Heart left ventricle (tissue), 16 donors: ENCODE results near the gene TUBA4B. TPM values are rescaled to one million over a fixed set of nuclear protein-coding genes. Genes with fewer than 3 reads are reported as not detected.

Experiments used
- ATAC-seq, 4 donors: fragments of 200-7000 bp; cut with Tn5 transposase; one replicate each; pipeline ENCODE4 v1.9.1; 2020 to 2022; ENCODE audit warnings: moderate library complexity in 4 of 4, mild to moderate bottlenecking in 3 of 4, moderate number of reproducible peaks in 1 of 4
- DNase-seq, 5 donors: peaks; one replicate each; pipeline ENCODE4 v3.0.0-alpha.2; 2020
- H3K27ac ChIP-seq, 12 donors: fragments of 200-600 bp; sonication (generic) in 4 of 12; one replicate each; pipeline versions ENCODE4 v1.5.0 to v1.8.0; 2016 to 2022; ENCODE audit warnings: mild to moderate bottlenecking in 2 of 12
- H3K27me3 ChIP-seq, 9 donors: fragments of 200-600 bp; sonication (generic) in 2 of 9; one replicate each; pipeline versions ENCODE4 v1.5.1 to v1.8.0; 2016 to 2022; ENCODE audit warnings: mild to moderate bottlenecking in 3 of 9
- H3K36me3 ChIP-seq, 9 donors: fragments of 200-600 bp; sonication (generic) in 2 of 9; one replicate each; pipeline versions ENCODE4 v1.5.0 to v1.8.0; 2018 to 2022; ENCODE audit warnings: mild to moderate bottlenecking in 2 of 9
- H3K4me1 ChIP-seq, 12 donors: fragments of 200-600 bp; sonication (generic) in 4 of 12; one replicate each; pipeline versions ENCODE4 v1.5.0 to v1.8.0; 2016 to 2022; ENCODE audit warnings: mild to moderate bottlenecking in 3 of 12
- H3K4me3 ChIP-seq, 12 donors: fragments of 200-600 bp; sonication (generic) in 4 of 12; one replicate each; pipeline versions ENCODE4 v1.5.0 to v1.8.0; 2017 to 2022; ENCODE audit warnings: mild to moderate bottlenecking in 9 of 12, moderate library complexity in 4 of 12
- H3K9me3 ChIP-seq, 12 donors: fragments of 200-600 bp; sonication (generic) in 4 of 12; one replicate each; pipeline versions ENCODE4 v1.5.0 to v1.8.0; 2016 to 2022; ENCODE audit warnings: mild to moderate bottlenecking in 1 of 12
- CTCF ChIP-seq, 12 donors: fragments of 200-600 bp; sonication (generic) in 4 of 12; IDR thresholded peaks; one replicate each; pipeline versions ENCODE4 v1.5.0 to v1.8.0; 2018 to 2022; ENCODE audit warnings: antibody characterized with exemption in 12 of 12, mild to moderate bottlenecking in 5 of 12
- POLR2A ChIP-seq, 2 donors: fragments of 450-650 bp; IDR thresholded peaks; one replicate each; pipeline ENCODE4 v1.6.1; 2017; ENCODE audit warnings: antibody characterized with exemption in 2 of 2, mild to moderate bottlenecking in 2 of 2, moderate library complexity in 2 of 2
- WGBS, 4 donors: extraction: QIAGEN DNeasy Blood & Tissue Kit in 2 of 4; methylation state at CpG; one replicate each; pipeline versions ENCODE4 v1.1.5 to v1.1.7; 2013 to 2018; 5-methylcytosine and 5-hydroxymethylcytosine counted together
- intact Hi-C, 10 donors: fragments of 100-400 bp; cut with DNase I; formaldehyde crosslinking; loops; one replicate each; pipeline versions ENCODE4 v1.11.1 to v1.14.2; 2022
- polyA plus RNA-seq, 2 donors: library from polyadenylated mRNA; stranded (reverse); fragments of 200-250 nt; gene quantifications; one replicate each; pipeline ENCODE4 v1.2.3, GENCODE V29; 2013
- total RNA-seq, 9 donors: library from RNA; depleted of rRNA in 2 of 9; stranded (reverse); fragments of >200 nt in 2 of 9; fragmentation: NEBNext Ultra II Directional in 3 of 9; extraction: Animal tissue kit (Norgen Biotek cat#: 25700) in 3 of 9; gene quantifications; one replicate each; pipeline versions ENCODE4 v1.1.0 to v1.2.4, GENCODE V29; 2016 to 2023
- donor health status: ischemic (EF 13 %, LVEDD 7.1; RV severe dilation, severe dysfunction).
- donor health status: healthy with polysubstance abuse.
- donor health status: DM: no; HTN: yes; CAD: no.
- donor health status: DM: no; HTN: no; CAD: no.
- donor health status: ischemic (EF 25% LVEDD 6.9; RV normal size, moderate dysfunction).
- donor health status: ischemic (EF 25% LVEDD 5.7; RV mildly dilated, moderate dysfunction).
- donor health status: healthy.
- donor health status: DM: yes; HTN: yes; CAD: no.
- donor health status: ischemic (EF 35%, LVEDD 5.7; RV mildly dilated, moderate dysfunction).
- donor health status: nonischemic (EF 11% LVEDD 7.7; RV severe dilation, severe dysfunction).
- donor health status: DM: yes; HTN: yes; CAD: no.
- donor health status: PGD.
- donor health status: ischemic (EF 29% LVEDD 5.4; RV normal size, mild dysfunction).
- donor health status: nonischemic (EF 23%, LVEDD 6.1; RV moderate dilation, normal function).

TUBA4B gene
- total and polyA plus RNA-seq, 11 donors, result not detected

- WGBS, 4 donors, result 94 to 95% (median 95%) methylated on average over 16 of the region's 16 CpGs
- peaks cover 5 to 76% (median 71%) of the 10 kb centered on the region in 9 donors for H3K36me3 ChIP-seq
- H3K4me3 ChIP-seq, result no peak overlapping the region
- no peaks in the 10 kb centered on the region for H3K27me3 ChIP-seq
- H3K4me1 ChIP-seq, result peaks cover 6 to 39% (median 27%) of the 10 kb centered on the region in 12 donors
- no peak overlapping the region for H3K27ac ChIP-seq
- H3K9me3 ChIP-seq, result no peaks in the 10 kb centered on the region
- intact Hi-C loops, result loop anchor here in 1 of 10 donors (10.0 kb wide), 1 partner anchor 47 kb away; the partner anchor contains the start of genes CNPPD1, RETREG2 and SLC23A3
- DNase-seq (no peak), ATAC-seq (no peak)
- TF ChIP-seq POLR2A (IDR thresholded peaks at IDR 0.05) (no peak), CTCF (IDR thresholded peaks at IDR 0.05) (no peak)
These were observed 31.0 kb upstream of the TUBA4B start for GRCh38 chr2:219221957-219222518.

GRCh38 chr2:219223831-219224610 is 29.0 kb upstream of the TUBA4B start:
- intact Hi-C loops, result loop anchor here in 1 of 10 donors (10.0 kb wide), 1 partner anchor 49 kb away; the partner anchor contains the start of genes CNPPD1, RETREG2 and SLC23A3
- peaks cover 9 to 43% (median 27%) of the 10 kb centered on the region in 12 donors for H3K4me1 ChIP-seq
- H3K9me3 ChIP-seq, result no peaks in the 10 kb centered on the region
- TF ChIP-seq POLR2A (IDR thresholded peaks at IDR 0.05), result no peak
- TF ChIP-seq CTCF (IDR thresholded peaks at IDR 0.05), result no peak
- peaks cover 5 to 83% (median 73%) of the 10 kb centered on the region in 9 donors for H3K36me3 ChIP-seq
- no peaks in the 10 kb centered on the region for H3K27me3 ChIP-seq
- no peak overlapping the region for H3K4me3 ChIP-seq
- ATAC-seq (no peak), DNase-seq (no peak)
- no peak overlapping the region for H3K27ac ChIP-seq
- 90 to 94% (median 92%) methylated on average over 24 to 31 of the region's 31 CpGs for WGBS, 4 donors

- H3K4me3 ChIP-seq, result no peak overlapping the region
- H3K27ac ChIP-seq, result peak overlapping the region in 1 of 12 donors; percentile 32
- H3K36me3 ChIP-seq, result peaks cover 5 to 74% (median 69%) of the 10 kb centered on the region in 9 donors
- TF ChIP-seq CTCF (IDR thresholded peaks at IDR 0.05) (no peak), POLR2A (IDR thresholded peaks at IDR 0.05) (no peak)
- intact Hi-C loops, result loop anchor here in 2 of 10 donors (5.0 to 10.0 kb wide), 2 partner anchors 51 to 72 kb away; partner anchors contain the start of genes CNPPD1 (in 1 of the 2), RETREG2 (in 1 of the 2) and SLC23A3 (in 1 of the 2)
- 82 to 90% (median 87%) methylated on average over 3 of the region's 3 CpGs for WGBS, 4 donors
- H3K27me3 ChIP-seq, result no peaks in the 10 kb centered on the region
- DNase-seq (no peak), ATAC-seq (no peak)
- peaks cover 3 to 37% (median 18%) of the 10 kb centered on the region in 12 donors for H3K4me1 ChIP-seq
- H3K9me3 ChIP-seq, result no peaks in the 10 kb centered on the region
These were observed 27.7 kb upstream of the TUBA4B start for GRCh38 chr2:219225350-219225749.
